Gastroesophageal sphincter (tissue), 3 donors: ENCODE results near the gene CSNK1G3.

Experiments used
- EP300 ChIP-seq: sonication (generic); formaldehyde crosslinking; IDR thresholded peaks from one replicate; pipeline ENCODE4 v1.6.1; 2017; ENCODE audit warnings: antibody characterized with exemption, mild to moderate bottlenecking
- POLR2A ChIP-seq, 2 donors: fragments of 450-650 bp; IDR thresholded peaks; one replicate each; pipeline ENCODE4 v1.6.1; 2017; ENCODE audit warnings: antibody characterized with exemption in 2 of 2, mild to moderate bottlenecking in 2 of 2, moderate library complexity in 1 of 2
- POLR2AphosphoS5 ChIP-seq: sonication (generic); formaldehyde crosslinking; IDR thresholded peaks from one replicate; pipeline ENCODE4 v1.6.1; 2017; ENCODE audit warnings: antibody characterized with exemption
- TF ChIP-seq, protein P1 (sequence below), 4 experiments: fragments of 200-600 bp in 2 of 4; fragments of 450-650 bp in 2 of 4; sonication (generic) in 1 of 4; IDR thresholded peaks; one replicate each; pipeline ENCODE4 v1.5.1; 2017 to 2019; ENCODE audit warnings: antibody characterized with exemption in 4 of 4, mild to moderate bottlenecking in 2 of 4, moderate library complexity in 2 of 4

DNA sequence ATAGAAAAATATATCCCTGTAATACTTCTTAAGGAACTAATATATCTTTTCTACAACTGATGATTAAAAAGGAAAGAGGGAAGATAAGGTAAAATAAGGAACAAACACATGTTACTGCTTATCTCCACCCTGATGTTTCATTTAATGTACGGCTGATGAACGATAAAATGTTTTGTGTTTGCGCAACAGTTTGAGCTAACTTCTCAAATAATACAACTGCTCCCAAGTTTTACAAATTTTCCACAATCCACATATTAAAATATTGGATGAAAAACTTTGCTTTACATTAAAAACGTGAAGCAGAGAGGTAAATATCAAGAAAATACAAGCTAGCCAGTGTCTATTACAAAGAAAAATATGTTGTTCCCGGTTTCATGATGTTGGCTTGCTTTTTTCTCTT lies 21.0 kb upstream of the CSNK1G3 start:
- TF ChIP-seq POLR2A (IDR thresholded peaks at IDR 0.05) (no peak), POLR2AphosphoS5 (no peak), EP300 (no peak)
- TF ChIP-seq, protein P1, sequence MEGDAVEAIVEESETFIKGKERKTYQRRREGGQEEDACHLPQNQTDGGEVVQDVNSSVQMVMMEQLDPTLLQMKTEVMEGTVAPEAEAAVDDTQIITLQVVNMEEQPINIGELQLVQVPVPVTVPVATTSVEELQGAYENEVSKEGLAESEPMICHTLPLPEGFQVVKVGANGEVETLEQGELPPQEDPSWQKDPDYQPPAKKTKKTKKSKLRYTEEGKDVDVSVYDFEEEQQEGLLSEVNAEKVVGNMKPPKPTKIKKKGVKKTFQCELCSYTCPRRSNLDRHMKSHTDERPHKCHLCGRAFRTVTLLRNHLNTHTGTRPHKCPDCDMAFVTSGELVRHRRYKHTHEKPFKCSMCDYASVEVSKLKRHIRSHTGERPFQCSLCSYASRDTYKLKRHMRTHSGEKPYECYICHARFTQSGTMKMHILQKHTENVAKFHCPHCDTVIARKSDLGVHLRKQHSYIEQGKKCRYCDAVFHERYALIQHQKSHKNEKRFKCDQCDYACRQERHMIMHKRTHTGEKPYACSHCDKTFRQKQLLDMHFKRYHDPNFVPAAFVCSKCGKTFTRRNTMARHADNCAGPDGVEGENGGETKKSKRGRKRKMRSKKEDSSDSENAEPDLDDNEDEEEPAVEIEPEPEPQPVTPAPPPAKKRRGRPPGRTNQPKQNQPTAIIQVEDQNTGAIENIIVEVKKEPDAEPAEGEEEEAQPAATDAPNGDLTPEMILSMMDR (IDR thresholded peaks at IDR 0.05) = no peak
